Thyroid gland (tissue), 4 donors: ENCODE results near the gene APOLD1. TPM values are rescaled to one million over a fixed set of nuclear protein-coding genes. Genes with fewer than 3 reads are reported as not detected.

Source experiments
- DNase-seq, 2 donors: peaks; one replicate each; pipeline ENCODE4 v3.0.0-alpha.2; 2019
- H3K27ac ChIP-seq, 3 donors: fragments of 200-600 bp; sonication (generic); 1 replicate in 2 of 3; 2 replicates in 1 of 3; pipeline ENCODE4 v1.5.1; 2016 to 2019; ENCODE audit warnings: mild to moderate bottlenecking in 1 of 3, moderate library complexity in 1 of 3
- H3K27me3 ChIP-seq: fragments of 200-600 bp; sonication (generic); one replicate; pipeline ENCODE4 v1.5.1; 2019
- H3K36me3 ChIP-seq, 2 donors: fragments of 200-600 bp; sonication (generic); one replicate each; pipeline ENCODE4 v1.5.1; 2016 to 2019
- H3K4me1 ChIP-seq, 2 donors: fragments of 200-600 bp; sonication (generic); one replicate each; pipeline ENCODE4 v1.5.1; 2017 to 2019
- H3K4me3 ChIP-seq, 3 donors: fragments of 200-600 bp; sonication (generic); replicated peaks in 1 of 3; 1 replicate in 2 of 3; 2 replicates in 1 of 3; pipeline ENCODE4 v1.5.1; 2016; ENCODE audit warnings: mild to moderate bottlenecking in 1 of 3
- H3K9me3 ChIP-seq: fragments of 200-600 bp; sonication (generic); one replicate; pipeline ENCODE4 v1.5.1; 2017
- POLR2A ChIP-seq, 2 donors: fragments of 450-650 bp; IDR thresholded peaks; one replicate each; pipeline ENCODE4 v1.6.1; 2017; ENCODE audit warnings: antibody characterized with exemption in 2 of 2, mild to moderate bottlenecking in 2 of 2, moderate library complexity in 1 of 2
- WGBS, 2 donors: methylation state at CpG; one replicate each; pipeline ENCODE4 v1.1.5; 2017; 5-methylcytosine and 5-hydroxymethylcytosine counted together
- intact Hi-C: fragments of 100-400 bp; cut with DNase I; formaldehyde crosslinking; loops from one replicate; pipeline ENCODE4 v1.15.1; 2023
- total RNA-seq, 4 donors: library from RNA; depleted of rRNA; stranded (reverse); fragments of >200 nt; gene quantifications; one replicate each; pipeline ENCODE4 v1.2.3, GENCODE V29; 2016
- TF ChIP-seq, protein P1 (sequence below), 6 experiments: fragments of 200-600 bp in 3 of 6; fragments of 450-650 bp in 3 of 6; sonication (generic) in 3 of 6; IDR thresholded peaks; one replicate each; pipeline ENCODE4 v1.5.1; 2016 to 2019; ENCODE audit warnings: antibody characterized with exemption in 6 of 6, mild to moderate bottlenecking in 2 of 6, inconsistent platforms in 1 of 6, moderate library complexity in 1 of 6

Gene APOLD1
- total RNA-seq, 4 donors from 2014 or later = 34.1 to 72.7 (median 49.5) TPM

DNA sequence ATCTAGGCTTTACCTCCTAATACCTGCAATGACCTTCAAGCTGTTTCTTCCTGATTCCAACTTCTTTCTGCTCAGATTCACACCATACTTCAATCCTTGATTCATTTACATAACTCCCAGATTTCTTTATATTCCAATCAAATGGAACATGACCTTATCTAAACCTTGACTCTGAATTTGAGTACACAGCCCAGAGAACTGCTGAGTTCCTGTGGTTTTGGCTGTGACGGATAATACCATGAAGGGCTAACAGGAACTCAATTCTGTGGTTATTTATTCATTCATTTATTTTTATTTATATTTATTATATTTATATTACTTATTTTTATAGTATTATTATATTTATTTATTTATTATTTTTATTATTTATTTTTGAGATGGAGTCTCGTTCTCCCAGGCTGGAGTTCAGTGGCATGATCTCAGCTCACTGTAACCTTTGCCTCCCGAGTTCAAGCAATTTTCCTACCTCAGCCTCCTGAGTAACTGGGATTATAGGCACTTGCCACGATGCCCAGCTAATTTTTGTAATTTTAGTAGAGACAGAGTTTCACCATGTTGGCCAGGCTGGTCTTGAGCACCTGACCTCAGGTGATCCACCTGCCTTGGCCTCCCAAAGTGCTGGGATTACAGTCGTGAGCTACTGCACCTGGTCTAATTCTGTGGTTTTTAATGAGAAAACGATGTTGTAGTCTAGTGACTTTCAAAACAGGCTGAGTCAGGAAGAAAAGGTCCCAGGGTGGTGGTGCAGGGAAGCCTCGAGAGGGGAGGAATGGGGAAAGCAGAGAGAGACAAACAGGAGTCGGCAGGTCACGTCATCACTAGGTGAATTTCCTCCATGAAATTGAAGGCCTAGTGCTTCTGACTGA lies 11.7 kb downstream of the APOLD1 start:
- DNase-seq = no peak
- Histone ChIP-seq H3K9me3 (no peaks in the 10 kb centered on the region), H3K27me3 (no peaks in the 10 kb centered on the region), H3K4me1 (peaks cover 1 to 2% of the 10 kb centered on the region in 2 donors), H3K27ac (no peak overlapping the region), H3K4me3 (no peak overlapping the region), H3K36me3 (no peaks in the 10 kb centered on the region)
- no peak for TF ChIP-seq POLR2A (IDR thresholded peaks at IDR 0.05)
- TF ChIP-seq, protein P1, sequence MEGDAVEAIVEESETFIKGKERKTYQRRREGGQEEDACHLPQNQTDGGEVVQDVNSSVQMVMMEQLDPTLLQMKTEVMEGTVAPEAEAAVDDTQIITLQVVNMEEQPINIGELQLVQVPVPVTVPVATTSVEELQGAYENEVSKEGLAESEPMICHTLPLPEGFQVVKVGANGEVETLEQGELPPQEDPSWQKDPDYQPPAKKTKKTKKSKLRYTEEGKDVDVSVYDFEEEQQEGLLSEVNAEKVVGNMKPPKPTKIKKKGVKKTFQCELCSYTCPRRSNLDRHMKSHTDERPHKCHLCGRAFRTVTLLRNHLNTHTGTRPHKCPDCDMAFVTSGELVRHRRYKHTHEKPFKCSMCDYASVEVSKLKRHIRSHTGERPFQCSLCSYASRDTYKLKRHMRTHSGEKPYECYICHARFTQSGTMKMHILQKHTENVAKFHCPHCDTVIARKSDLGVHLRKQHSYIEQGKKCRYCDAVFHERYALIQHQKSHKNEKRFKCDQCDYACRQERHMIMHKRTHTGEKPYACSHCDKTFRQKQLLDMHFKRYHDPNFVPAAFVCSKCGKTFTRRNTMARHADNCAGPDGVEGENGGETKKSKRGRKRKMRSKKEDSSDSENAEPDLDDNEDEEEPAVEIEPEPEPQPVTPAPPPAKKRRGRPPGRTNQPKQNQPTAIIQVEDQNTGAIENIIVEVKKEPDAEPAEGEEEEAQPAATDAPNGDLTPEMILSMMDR (IDR thresholded peaks at IDR 0.05) = no peak
- intact Hi-C loops = no loop called here
- 84 to 88% methylated on average over 9 of the region's 9 CpGs for WGBS, 2 donors

DNA sequence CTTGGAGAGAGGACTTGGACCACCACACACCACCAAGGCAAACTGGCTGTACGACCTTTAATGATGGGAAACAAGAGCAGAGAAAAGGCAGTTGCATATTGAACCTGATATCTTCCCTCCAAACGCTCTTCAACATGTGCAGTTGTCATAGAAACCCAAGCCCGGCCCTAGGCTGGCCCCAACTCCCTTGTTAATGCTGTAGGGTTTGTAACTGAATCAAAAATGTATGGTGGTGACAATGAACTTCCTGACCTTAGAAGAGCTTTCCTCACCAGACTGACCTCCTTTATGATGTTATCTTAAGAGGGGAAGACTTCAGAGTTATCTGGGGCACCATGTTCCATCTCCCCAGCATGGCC lies 12.3 kb downstream of the APOLD1 start:
- Histone ChIP-seq H3K36me3 (no peaks in the 10 kb centered on the region), H3K4me3 (no peak overlapping the region), H3K4me1 (peaks cover 0 to 2% of the 10 kb centered on the region in 2 donors), H3K9me3 (no peaks in the 10 kb centered on the region), H3K27me3 (no peaks in the 10 kb centered on the region), H3K27ac (no peak overlapping the region)
- intact Hi-C loops = no loop called here
- no peak for DNase-seq
- no peak for TF ChIP-seq POLR2A (IDR thresholded peaks at IDR 0.05)
- TF ChIP-seq, protein P1 (IDR thresholded peaks at IDR 0.05) = no peak
- 89 to 97% methylated on average over 3 of the region's 3 CpGs for WGBS, 2 donors

DNA sequence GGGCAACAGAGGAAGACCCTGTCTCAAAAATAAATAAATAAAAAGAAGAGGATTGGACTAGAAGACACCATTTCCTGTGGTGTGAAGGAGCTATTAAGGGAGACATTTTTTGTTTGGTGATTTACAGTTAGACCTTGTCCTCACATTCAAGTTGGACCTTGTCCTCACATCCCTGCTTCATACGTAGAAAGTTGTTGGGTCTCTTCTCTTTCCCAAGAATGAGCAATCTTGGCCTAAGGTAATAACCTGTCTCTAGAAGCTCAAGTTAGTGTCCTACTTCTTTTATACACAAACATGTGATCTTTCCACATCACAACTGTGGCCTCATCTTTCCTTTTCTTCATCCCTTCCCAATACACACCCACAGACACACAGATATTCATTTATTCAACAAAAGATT lies 13.0 kb downstream of the APOLD1 start:
- no peak overlapping the region for H3K27ac ChIP-seq
- no peak overlapping the region for H3K4me3 ChIP-seq
- TF ChIP-seq POLR2A (IDR thresholded peaks at IDR 0.05) = no peak
- TF ChIP-seq, protein P1 (IDR thresholded peaks at IDR 0.05) = no peak
- WGBS, 2 donors = 93 to 95% methylated on average over 1 of the region's 1 CpG
- H3K4me1 ChIP-seq = peaks cover 7 to 9% of the 10 kb centered on the region in 2 donors
- H3K9me3 ChIP-seq = no peaks in the 10 kb centered on the region
- no peaks in the 10 kb centered on the region for H3K36me3 ChIP-seq
- no peak for DNase-seq
- H3K27me3 ChIP-seq = no peaks in the 10 kb centered on the region
- intact Hi-C loops = no loop called here

DNA sequence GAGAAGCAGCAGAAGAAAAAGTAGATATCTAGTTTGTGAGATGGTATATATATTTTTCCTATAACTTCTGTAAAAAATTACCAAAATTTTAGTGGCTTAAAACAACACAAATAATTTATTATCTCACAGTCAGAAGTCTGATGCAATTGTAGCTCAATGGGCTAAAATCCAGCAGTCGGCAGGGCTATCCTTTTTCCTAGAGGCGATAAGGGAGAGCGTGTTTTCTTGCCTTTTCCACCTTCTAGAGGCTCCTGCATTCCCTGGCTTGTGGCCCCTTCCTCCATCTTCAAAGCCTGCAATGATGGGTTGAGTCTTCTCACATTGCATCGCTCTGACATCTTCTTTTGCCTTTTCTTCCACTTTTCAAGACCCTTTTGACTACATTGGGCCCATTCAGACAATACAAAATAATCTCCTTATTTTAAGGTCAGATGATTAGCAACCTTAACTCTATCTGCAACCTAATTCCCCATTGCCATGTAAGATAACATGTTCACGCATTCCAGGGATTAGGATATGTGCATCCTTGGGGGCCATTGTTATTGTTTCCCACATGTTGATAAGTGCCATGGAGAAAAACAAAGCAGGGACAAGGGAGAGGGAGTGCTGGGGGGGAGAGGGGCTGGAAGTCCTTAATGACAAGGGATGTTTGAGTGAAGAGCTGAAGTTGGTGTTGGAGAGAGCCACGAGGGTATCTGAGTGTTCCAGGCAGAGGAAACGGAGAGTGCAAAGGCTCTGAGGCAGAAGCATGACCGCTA lies 13.9 kb downstream of the APOLD1 start:
- Histone ChIP-seq H3K4me1 (peaks cover 7 to 17% of the 10 kb centered on the region in 2 donors), H3K36me3 (no peaks in the 10 kb centered on the region), H3K27ac (no peak overlapping the region), H3K27me3 (no peaks in the 10 kb centered on the region), H3K4me3 (no peak overlapping the region), H3K9me3 (no peaks in the 10 kb centered on the region)
- TF ChIP-seq POLR2A (IDR thresholded peaks at IDR 0.05) = no peak
- TF ChIP-seq, protein P1 (IDR thresholded peaks at IDR 0.05) = no peak
- no peak for DNase-seq
- intact Hi-C loops = no loop called here
- 81 to 93% methylated on average over 8 of the region's 8 CpGs for WGBS, 2 donors
